K562 (cell line): ENCODE measurements around the gene HMOX1. TPM values are rescaled to one million over a fixed set of nuclear protein-coding genes. Genes with fewer than 3 reads are reported as not detected.

Experiments
- ATAC-seq: fragments of 200-7000 bp; cut with Tn5 transposase; 3 replicates; pipeline ENCODE4 v1.9.1; 2020; ENCODE audit warnings: moderate library complexity
- BruUV-seq: library from RNA; stranded (reverse); fragments of 400-500 nt; replicated peaks from 2 replicates; lab custom pipeline; 2021; lab: Mats Ljungman, UMichigan
- CTCF ChIA-PET: fragments of 300-600 bp; formaldehyde crosslinking; extraction: SDS; loops from one replicate; lab custom pipeline; 2021; ENCODE audit warnings: low intra/inter-chr PET ratio; lab: Yijun Ruan, JAX
- POLR2A ChIA-PET: fragments of 300-600, 350-650 bp; sonication (Branson Sonifier 250); formaldehyde crosslinking; extraction: SDS; loops from one replicate; lab custom pipeline; 2021; ENCODE audit warnings: antibody characterized with exemption, inconsistent platforms; lab: Yijun Ruan, JAX
- DNase-seq, 4 experiments: peaks; one replicate each; pipeline versions ENCODE4 v3.0.0 to v3.0.0-alpha.2; 2011 to 2018; ENCODE audit warnings: low spot score in 3 of 4, mixed read lengths in 3 of 4; ENCODE audit errors: extremely low read depth in 1 of 4
- FAIRE-seq: peaks from 2 replicates; lab custom pipeline; 2011; peaks lifted over from hg19 to GRCh38; lab: Jason Lieb, UNC
- H2AFZ ChIP-seq: 2 replicates; pipeline ENCODE4 v1.6.0; 2011; ENCODE audit warnings: low read depth, low read length, control low read depth, inconsistent platforms
- H3K27ac ChIP-seq: fragments of 200-600 bp; 3 replicates; pipeline ENCODE4 v1.8.0; 2011; ENCODE audit warnings: low read depth, mild to moderate bottlenecking, control low read depth, inconsistent platforms, low read length, moderate library complexity, mixed read lengths; ENCODE audit errors: extremely low read depth
- H3K27me3 ChIP-seq, 2 experiments: fragments of 300-600 bp in 1 of 2; 2 replicates in 1 of 2; 3 replicates in 1 of 2; pipeline versions ENCODE4 v1.6.0 to v1.8.0; 2011; ENCODE audit warnings: inconsistent platforms in 2 of 2, low read length in 2 of 2, mild to moderate bottlenecking in 1 of 2, mixed read lengths in 1 of 2, moderate library complexity in 1 of 2; ENCODE audit not compliant: control insufficient read depth in 2 of 2, insufficient read depth in 2 of 2
- H3K36me3 ChIP-seq: fragments of 300-600 bp; 3 replicates; pipeline ENCODE4 v1.8.0; 2011; ENCODE audit warnings: mild to moderate bottlenecking, low read length, inconsistent platforms; ENCODE audit not compliant: control insufficient read depth, insufficient read depth
- H3K4me1 ChIP-seq, 2 experiments: fragments of 200-600 bp in 1 of 2; replicated peaks in 1 of 2; 2 replicates in 1 of 2; 3 replicates in 1 of 2; pipeline versions ENCODE4 v1.5.1 to v1.8.0; 2011; ENCODE audit warnings: inconsistent platforms in 2 of 2, low read length in 2 of 2, mild to moderate bottlenecking in 1 of 2, mixed read lengths in 1 of 2, moderate library complexity in 1 of 2; ENCODE audit not compliant: control insufficient read depth in 2 of 2, insufficient read depth in 2 of 2
- H3K4me2 ChIP-seq: 2 replicates; pipeline ENCODE4 v1.6.1; 2011; ENCODE audit warnings: low read length, control low read depth, inconsistent platforms, mixed read lengths; ENCODE audit not compliant: insufficient read depth
- H3K4me3 ChIP-seq: fragments of 200-600 bp; sonication (generic), shearing (Covaris generic); 2 replicates; pipeline ENCODE4 v1.5.1; 2016; ENCODE audit warnings: control low read depth, inconsistent platforms
- H3K79me2 ChIP-seq: fragments of 200-600 bp; 3 replicates; pipeline ENCODE4 v1.8.0; 2011; ENCODE audit warnings: low read length, inconsistent platforms; ENCODE audit not compliant: control insufficient read depth, insufficient read depth
- H3K9ac ChIP-seq, 2 experiments: 2 replicates each; pipeline versions ENCODE4 v1.6.0 to v1.6.1; 2011; ENCODE audit warnings: low read depth in 2 of 2, low read length in 2 of 2, control low read depth in 1 of 2, inconsistent platforms in 1 of 2, mild to moderate bottlenecking in 1 of 2, mixed read lengths in 1 of 2; ENCODE audit not compliant: insufficient read depth in 1 of 2
- H3K9me1 ChIP-seq: one replicate; pipeline ENCODE4 v1.6.0; 2011; ENCODE audit warnings: inconsistent platforms, mild to moderate bottlenecking, low read length, moderate library complexity; ENCODE audit not compliant: control insufficient read depth, insufficient read depth
- H3K9me3 ChIP-seq: replicated peaks from 2 replicates; pipeline ENCODE4 v1.5.1; 2011; ENCODE audit warnings: low read depth, low read length, inconsistent platforms; ENCODE audit not compliant: control insufficient read depth, insufficient read depth
- H4K20me1 ChIP-seq: replicated peaks from 2 replicates; pipeline ENCODE4 v1.6.1; 2011; ENCODE audit warnings: low read length, inconsistent platforms, mixed read lengths; ENCODE audit not compliant: control insufficient read depth, insufficient read depth
- FOXK2 ChIP-seq, 2 experiments: fragments of 450-650 bp; IDR thresholded peaks in 1 of 2; conservative IDR thresholded peaks in 1 of 2; 2 replicates each; pipeline ENCODE4 v1.6.1; 2016; ENCODE audit warnings: low read depth in 2 of 2, mild to moderate bottlenecking in 1 of 2
- GATAD2B ChIP-seq: fragments of 450-650 bp; IDR thresholded peaks from 2 replicates; pipeline ENCODE4 v1.6.1; 2017; ENCODE audit warnings: mild to moderate bottlenecking, borderline replicate concordance
- HMG20A ChIP-seq: fragments of 450-650 bp; formaldehyde crosslinking; conservative IDR thresholded peaks from 2 replicates; pipeline ENCODE4 v1.4.0; 2020; ENCODE audit warnings: mild to moderate bottlenecking, mixed read lengths
- NBN ChIP-seq: fragments of 450-650 bp; IDR thresholded peaks from 2 replicates; pipeline ENCODE4 v1.6.1; 2016; ENCODE audit warnings: low read depth, mild to moderate bottlenecking
- NFE2L1 ChIP-seq: fragments of 450-650 bp; IDR thresholded peaks from 2 replicates; pipeline ENCODE4 v1.6.1; 2016; ENCODE audit warnings: missing genetic modification characterization, low read depth, mild to moderate bottlenecking, missing compliant biosample characterization, moderate library complexity, borderline replicate concordance
- NFXL1 ChIP-seq: fragments of 450-650 bp; formaldehyde crosslinking; IDR thresholded peaks from 2 replicates; pipeline ENCODE4 v1.4.0; 2021; ENCODE audit warnings: mild to moderate bottlenecking
- PATZ1 ChIP-seq: fragments of 250-450 bp; sonication (Bioruptor Pico); IDR thresholded peaks from 2 replicates; pipeline ENCODE4 v1.5.0; 2020; ENCODE audit warnings: mild to moderate bottlenecking, borderline replicate concordance
- SP2 ChIP-seq: IDR thresholded peaks from 2 replicates; pipeline ENCODE4 v1.6.1; 2011; ENCODE audit warnings: mild to moderate bottlenecking, low read depth, low read length, moderate library complexity; ENCODE audit not compliant: poor library complexity, severe bottlenecking; ENCODE audit errors: extremely low read depth
- TBL1XR1 ChIP-seq, 2 experiments: IDR thresholded peaks; 2 replicates each; pipeline ENCODE4 v1.6.1; 2012; ENCODE audit warnings: improper control_type of control experiment in 2 of 2, low read length in 2 of 2, mild to moderate bottlenecking in 1 of 2
- TEAD2 ChIP-seq: fragments of 450-650 bp; IDR thresholded peaks from 2 replicates; pipeline ENCODE4 v1.6.1; 2016; ENCODE audit warnings: missing genetic modification characterization, control low read depth, missing compliant biosample characterization
- ZC3H11A ChIP-seq: IDR thresholded peaks from 2 replicates; pipeline ENCODE4 v1.6.1; 2012; ENCODE audit warnings: low read depth, low read length, improper control_type of control experiment
- WGBS: fragments of 100-300 bp; shearing (Covaris generic); methylation state at CpG from one replicate; pipeline ENCODE4 v1.1.6; 2016; ENCODE audit warnings: low coverage, mixed read lengths; ENCODE audit not compliant: insufficient coverage; ENCODE audit errors: missing lambda C conversion rate; 5-methylcytosine and 5-hydroxymethylcytosine counted together
- in situ Hi-C: fragments of 300-500 bp; cut with MboI; formaldehyde crosslinking; loops from 4 replicates; pipeline ENCODE4 v1.15.0; 2018; ENCODE audit warnings: inconsistent platforms, mixed read lengths
- intact Hi-C: fragments of 100-400 bp; cut with micrococcal nuclease; formaldehyde crosslinking; loops from 2 replicates; pipeline ENCODE4 v1.14.2; 2022
- polyA plus RNA-seq, 8 experiments: library from polyadenylated mRNA; depleted of rRNA in 4 of 8; stranded (reverse) in 5 of 8; unstranded in 3 of 8; fragments of >200 nt; fragmentation: Nextera tagmentation in 2 of 8; fragmentation: Illumina TruSeq in 1 of 8; extraction: Ambion mirVana in 2 of 8; extraction: Trizol in 1 of 8; gene quantifications; 2 replicates each; pipeline versions ENCODE4 v1.2.1 to v1.2.3, GENCODE V29; 2011 to 2014; ENCODE audit warnings: inconsistent platforms in 1 of 8, missing spikeins in 1 of 8
- total RNA-seq, 7 experiments: library from RNA; depleted of rRNA in 6 of 7; stranded (reverse); fragments of >200 nt in 6 of 7; fragmentation: Illumina TruSeq in 2 of 7; extraction: Trizol in 2 of 7; gene quantifications; 2 replicates each; pipeline versions ENCODE4 v1.2.1 to v1.2.3, GENCODE V29; 2011 to 2021; ENCODE audit warnings: low replicate concordance in 1 of 7
- TF ChIP-seq, protein P1 (sequence below): fragments of 250-450 bp; sonication (Bioruptor Pico); IDR thresholded peaks from 2 replicates; pipeline ENCODE4 v1.6.1; 2021; ENCODE audit warnings: mild to moderate bottlenecking
- TF ChIP-seq, protein P2 (sequence below): fragments of 250-450 bp; sonication (Bioruptor Pico); IDR thresholded peaks from 2 replicates; pipeline ENCODE4 v1.5.0; 2021; ENCODE audit warnings: mild to moderate bottlenecking, moderate library complexity

The HMOX1 gene
- total and polyA plus RNA-seq, 9 of the 15 experiments (the other 6 are each of a cell fraction or from before 2014, with no cell fraction given): not detected

- Histone ChIP-seq H3K27ac (no peak overlapping the region), H3K27me3 (no peaks in the 10 kb centered on the region), H3K4me3 (no peak overlapping the region), H3K9ac (no peak overlapping the region), H4K20me1 (no peaks in the 10 kb centered on the region), H3K9me1 (no peaks in the 10 kb centered on the region), H3K4me2 (no peak overlapping the region), H3K36me3 (no peaks in the 10 kb centered on the region), H3K9me3 (no peaks in the 10 kb centered on the region), H2AFZ (no peak overlapping the region), H3K4me1 (peaks cover 20 to 24% of the 10 kb centered on the region in 2 experiments), H3K79me2 (no peaks in the 10 kb centered on the region)
- DNase-seq (no peak), FAIRE-seq (no peak), ATAC-seq (no peak)
- CTCF ChIA-PET: no interaction called here
- in situ Hi-C loops: no loop called here
- 68% methylated on average over 9 of the region's 10 CpGs for WGBS
- no TSS peak for BruUV-seq
- POLR2A ChIA-PET: interaction anchor here (0.9 kb wide), 1 partner anchor 7 kb away, joined by 3 read pairs; no protein-coding TSS in a partner anchor
- intact Hi-C loops: no loop called here
- TF ChIP-seq SP2 (no peak), TBL1XR1 (IDR thresholded peaks at IDR 0.05; ENCODE audit: low read length in 2 of 2) (no peak), GATAD2B (no peak), NBN (no peak), NFXL1 (no peak), PATZ1 (CRISPR knock-in tag) (no peak), FOXK2 (conservative IDR thresholded peaks at IDR 0.05 in 1 of 2, IDR thresholded peaks at IDR 0.05 in 1 of 2; ENCODE audit: low read depth in 2 of 2) (no peak), ZC3H11A (no peak), HMG20A (CRISPR knock-in tag) (no peak), NFE2L1 (no peak), TEAD2 (tag) (no peak)
- TF ChIP-seq, protein P1, sequence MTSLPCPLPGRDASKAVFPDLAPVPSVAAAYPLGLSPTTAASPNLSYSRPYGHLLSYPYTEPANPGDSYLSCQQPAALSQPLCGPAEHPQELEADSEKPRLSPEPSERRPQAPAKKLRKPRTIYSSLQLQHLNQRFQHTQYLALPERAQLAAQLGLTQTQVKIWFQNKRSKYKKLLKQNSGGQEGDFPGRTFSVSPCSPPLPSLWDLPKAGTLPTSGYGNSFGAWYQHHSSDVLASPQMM (CRISPR knock-in tag): no peak
- TF ChIP-seq, protein P2, sequence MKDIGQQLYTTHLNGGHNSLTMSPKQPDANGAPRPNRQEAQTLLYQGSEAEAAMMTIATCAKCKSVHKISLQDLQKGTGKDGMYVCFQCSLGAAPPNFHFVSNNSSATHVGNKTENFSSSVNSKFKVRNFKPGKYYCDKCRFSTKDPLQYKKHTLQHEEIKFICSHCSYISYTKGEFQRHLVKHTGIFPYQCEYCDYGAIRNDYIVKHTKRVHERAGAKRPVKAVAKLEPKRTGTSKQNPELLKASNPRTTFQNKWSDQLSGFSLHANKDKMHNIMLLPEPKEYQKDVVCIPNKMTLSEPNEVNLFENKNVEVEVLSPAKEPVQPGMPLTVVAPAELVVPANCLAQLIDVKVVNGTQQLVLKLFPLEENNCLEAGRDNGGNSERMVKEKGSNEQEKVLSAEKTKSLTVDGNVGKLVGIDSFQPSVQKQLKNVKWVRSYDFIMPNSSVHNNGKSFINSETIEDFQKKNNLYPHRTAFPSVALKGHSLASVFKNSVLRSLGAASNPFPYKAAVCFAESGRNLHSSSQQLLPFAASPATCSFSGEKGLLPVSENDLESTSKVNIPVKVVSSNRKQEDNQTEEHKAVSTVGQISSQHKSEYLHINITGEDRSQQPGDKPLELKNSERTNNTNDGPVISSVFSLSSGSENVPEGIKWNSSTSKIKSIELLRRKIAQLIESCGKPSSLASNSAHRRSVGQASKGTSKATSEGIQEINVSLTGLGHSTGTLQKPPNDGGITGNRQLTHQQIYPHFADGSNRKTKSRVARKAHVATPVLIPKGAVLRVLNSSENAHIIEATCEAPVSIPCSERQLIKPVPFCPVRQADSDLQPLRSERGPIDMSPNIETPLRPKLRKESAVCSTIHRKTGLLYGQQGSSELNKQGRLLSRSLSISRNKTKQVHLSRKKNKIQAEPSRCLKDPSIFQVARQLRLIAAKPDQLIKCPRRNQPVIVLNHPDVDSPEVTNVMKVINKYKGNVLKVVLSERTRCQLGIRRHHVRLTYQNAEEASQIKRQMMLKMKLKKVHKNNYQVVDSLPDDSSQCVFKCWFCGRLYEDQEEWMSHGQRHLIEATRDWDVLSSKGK (CRISPR knock-in tag): no peak
Observed at GRCh38 chr22:35379146-35379993, 1.5 kb upstream of the HMOX1 start.
